ENCODE measurements around the gene ATP6V1E1. TPM values are rescaled to one million over a fixed set of nuclear protein-coding genes. Genes with fewer than 3 reads are reported as not detected.

The ATP6V1E1 gene
- total and polyA plus RNA-seq, 12 donors, result 88.1 to 388 (median 184) TPM

DNA sequence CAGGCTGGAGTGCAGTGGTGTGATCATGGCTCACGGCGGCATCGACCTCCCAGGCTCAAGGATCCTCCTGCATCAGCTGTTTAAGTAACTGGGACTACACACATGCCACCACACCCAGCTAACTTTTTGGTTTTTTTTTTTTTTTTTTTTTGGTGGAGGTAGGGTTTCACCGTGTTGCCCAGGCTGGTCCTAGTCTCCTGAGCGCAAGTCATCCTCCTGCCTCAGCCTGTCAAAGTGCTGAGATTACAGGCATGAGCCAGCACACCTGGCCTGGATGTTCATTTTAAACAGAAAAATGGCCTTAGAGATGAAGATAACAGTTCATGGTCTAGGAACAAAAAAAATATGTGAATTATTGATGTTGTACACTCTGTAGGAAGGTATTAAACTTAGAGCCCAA is 78.9 kb downstream of the ATP6V1E1 start:
- intact Hi-C loops (cut with DNase I), result loop anchor here in 1 of 2 donors (10.0 kb wide), 1 partner anchor 235 kb away; no protein-coding TSS in a partner anchor
- H3K27ac ChIP-seq, result no peak overlapping the region
- no peak overlapping the region for H3K4me3 ChIP-seq
- H3K4me1 ChIP-seq (replicated peaks in 1 of 2), result no peaks in the 10 kb centered on the region
- H3K9me3 ChIP-seq (replicated peaks in 1 of 3), result no peaks in the 10 kb centered on the region
- no peak for DNase-seq
- TF ChIP-seq POLR2A (IDR thresholded peaks at IDR 0.05), result no peak
- TF ChIP-seq, protein P1, sequence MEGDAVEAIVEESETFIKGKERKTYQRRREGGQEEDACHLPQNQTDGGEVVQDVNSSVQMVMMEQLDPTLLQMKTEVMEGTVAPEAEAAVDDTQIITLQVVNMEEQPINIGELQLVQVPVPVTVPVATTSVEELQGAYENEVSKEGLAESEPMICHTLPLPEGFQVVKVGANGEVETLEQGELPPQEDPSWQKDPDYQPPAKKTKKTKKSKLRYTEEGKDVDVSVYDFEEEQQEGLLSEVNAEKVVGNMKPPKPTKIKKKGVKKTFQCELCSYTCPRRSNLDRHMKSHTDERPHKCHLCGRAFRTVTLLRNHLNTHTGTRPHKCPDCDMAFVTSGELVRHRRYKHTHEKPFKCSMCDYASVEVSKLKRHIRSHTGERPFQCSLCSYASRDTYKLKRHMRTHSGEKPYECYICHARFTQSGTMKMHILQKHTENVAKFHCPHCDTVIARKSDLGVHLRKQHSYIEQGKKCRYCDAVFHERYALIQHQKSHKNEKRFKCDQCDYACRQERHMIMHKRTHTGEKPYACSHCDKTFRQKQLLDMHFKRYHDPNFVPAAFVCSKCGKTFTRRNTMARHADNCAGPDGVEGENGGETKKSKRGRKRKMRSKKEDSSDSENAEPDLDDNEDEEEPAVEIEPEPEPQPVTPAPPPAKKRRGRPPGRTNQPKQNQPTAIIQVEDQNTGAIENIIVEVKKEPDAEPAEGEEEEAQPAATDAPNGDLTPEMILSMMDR (IDR thresholded peaks at IDR 0.05), result no peak
- H3K36me3 ChIP-seq (replicated peaks in 1 of 2), result no peaks in the 10 kb centered on the region
- 91 to 96% (median 93%) methylated on average over 5 of the region's 5 CpGs for WGBS, 4 donors
- no peaks in the 10 kb centered on the region for H3K27me3 ChIP-seq

DNA sequence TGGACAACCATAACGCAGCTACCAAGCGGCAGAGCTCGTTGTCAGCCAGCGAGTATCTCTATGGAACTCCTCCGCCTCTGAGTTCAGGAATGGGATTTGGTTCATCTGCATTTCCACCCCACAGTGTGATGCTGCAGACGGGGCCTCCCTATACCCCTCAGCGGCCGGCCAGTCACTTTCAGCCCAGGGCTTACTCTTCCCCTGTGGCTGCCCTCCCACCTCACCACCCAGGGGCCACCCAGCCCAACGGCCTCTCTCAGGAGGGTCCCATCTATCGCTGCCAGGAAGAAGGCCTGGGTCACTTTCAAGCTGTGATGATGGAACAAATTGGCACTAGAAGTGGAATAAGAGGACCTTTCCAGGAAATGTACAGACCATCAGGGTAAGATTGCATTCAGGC is 79.4 kb downstream of the ATP6V1E1 start:
- no peak overlapping the region for H3K27ac ChIP-seq
- H3K9me3 ChIP-seq (replicated peaks in 1 of 3), result no peaks in the 10 kb centered on the region
- 86 to 95% (median 87%) methylated on average over 9 to 10 of the region's 10 CpGs for WGBS, 4 donors
- no peaks in the 10 kb centered on the region for H3K36me3 ChIP-seq (replicated peaks in 1 of 2)
- TF ChIP-seq, protein P1 (IDR thresholded peaks at IDR 0.05), result no peak
- TF ChIP-seq POLR2A (IDR thresholded peaks at IDR 0.05), result no peak
- H3K27me3 ChIP-seq, result no peaks in the 10 kb centered on the region
- H3K4me3 ChIP-seq, result no peak overlapping the region
- no peaks in the 10 kb centered on the region for H3K4me1 ChIP-seq (replicated peaks in 1 of 2)
- intact Hi-C loops (cut with DNase I), result no loop called here
- DNase-seq, result no peak

DNA sequence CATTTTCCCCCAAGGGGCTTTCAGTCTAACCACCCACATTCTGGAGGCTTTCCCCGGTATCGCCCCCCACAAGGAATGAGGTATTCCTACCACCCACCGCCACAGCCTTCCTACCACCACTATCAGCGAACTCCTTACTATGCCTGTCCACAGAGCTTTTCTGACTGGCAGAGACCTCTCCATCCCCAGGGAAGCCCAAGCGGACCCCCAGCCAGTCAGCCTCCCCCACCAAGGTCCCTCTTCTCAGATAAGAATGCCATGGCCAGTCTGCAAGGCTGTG is 79.9 kb downstream of the ATP6V1E1 start:
- intact Hi-C loops (cut with DNase I), result no loop called here
- Histone ChIP-seq H3K36me3 (replicated peaks in 1 of 2) (no peaks in the 10 kb centered on the region), H3K27ac (no peak overlapping the region), H3K4me1 (replicated peaks in 1 of 2) (no peaks in the 10 kb centered on the region), H3K4me3 (no peak overlapping the region), H3K27me3 (no peaks in the 10 kb centered on the region), H3K9me3 (replicated peaks in 1 of 3) (no peaks in the 10 kb centered on the region)
- TF ChIP-seq POLR2A (IDR thresholded peaks at IDR 0.05), result no peak
- TF ChIP-seq, protein P1 (IDR thresholded peaks at IDR 0.05), result no peak
- WGBS, 4 donors, result 89 to 98% (median 94%) methylated on average over 5 of the region's 5 CpGs
- no peak for DNase-seq

DNA sequence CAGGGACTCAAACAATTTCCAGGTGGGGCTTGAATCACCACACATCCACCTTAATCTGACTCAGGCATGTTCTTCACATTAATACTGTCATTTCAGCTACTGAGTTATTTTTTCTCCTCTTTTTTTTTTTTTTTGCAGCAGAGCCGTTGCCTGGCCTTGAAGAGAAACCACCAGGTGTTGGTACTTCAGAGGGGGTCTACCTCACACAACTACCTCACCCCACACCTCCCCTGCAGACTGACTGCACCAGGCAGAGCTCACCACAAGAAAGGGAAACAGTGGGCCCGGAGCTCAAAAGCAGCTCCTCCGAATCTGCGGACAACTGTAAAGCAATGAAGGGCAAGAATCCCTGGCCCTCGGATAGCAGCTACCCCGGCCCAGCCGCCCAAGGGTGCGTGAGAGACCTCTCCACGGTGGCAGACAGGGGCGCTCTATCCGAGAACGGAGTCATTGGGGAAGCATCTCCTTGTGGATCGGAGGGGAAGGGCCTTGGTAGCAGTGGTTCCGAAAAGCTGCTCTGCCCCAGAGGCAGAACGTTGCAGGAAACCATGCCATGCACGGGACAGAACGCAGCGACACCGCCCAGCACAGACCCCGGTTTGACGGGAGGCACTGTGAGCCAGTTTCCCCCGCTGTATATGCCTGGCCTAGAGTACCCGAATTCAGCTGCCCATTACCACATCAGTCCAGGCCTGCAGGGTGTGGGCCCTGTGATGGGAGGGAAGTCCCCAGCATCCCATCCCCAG is 80.4 kb downstream of the ATP6V1E1 start:
- no peaks in the 10 kb centered on the region for H3K4me1 ChIP-seq (replicated peaks in 1 of 2)
- no peaks in the 10 kb centered on the region for H3K27me3 ChIP-seq
- intact Hi-C loops (cut with DNase I), result no loop called here
- H3K27ac ChIP-seq, result no peak overlapping the region
- no peaks in the 10 kb centered on the region for H3K9me3 ChIP-seq (replicated peaks in 1 of 3)
- H3K36me3 ChIP-seq (replicated peaks in 1 of 2), result no peaks in the 10 kb centered on the region
- DNase-seq, result no peak
- 86 to 92% (median 89%) methylated on average over 17 to 23 of the region's 23 CpGs for WGBS, 4 donors
- no peak for TF ChIP-seq POLR2A (IDR thresholded peaks at IDR 0.05)
- TF ChIP-seq, protein P1 (IDR thresholded peaks at IDR 0.05), result no peak
- no peak overlapping the region for H3K4me3 ChIP-seq

Data from adrenal gland (tissue), 12 donors.